Measurements from ENCODE around the gene ME1.

- TF ChIP-seq TAF1 (IDR thresholded peaks at IDR 0.05; ENCODE audit: borderline replicate concordance, insufficient read depth, low read length) (no peak), REST (IDR thresholded peaks at IDR 0.05; ENCODE audit: insufficient read depth in 1 of 2, low read depth in 2 of 2, low read length in 2 of 2) (no peak)
Observed at GRCh38 chr6:83466328-83466727, 35.5 kb upstream of the ME1 start.
